Measurements from ENCODE around the gene ANGEL1.
A peak's percentile ranks its signal among the peaks of the same experiment; 100 is the strongest.

The ANGEL1 gene

GRCh38 chr14:76820700-76821099 is 8.0 kb upstream of the ANGEL1 start:
- no peak for DNase-seq

DNA sequence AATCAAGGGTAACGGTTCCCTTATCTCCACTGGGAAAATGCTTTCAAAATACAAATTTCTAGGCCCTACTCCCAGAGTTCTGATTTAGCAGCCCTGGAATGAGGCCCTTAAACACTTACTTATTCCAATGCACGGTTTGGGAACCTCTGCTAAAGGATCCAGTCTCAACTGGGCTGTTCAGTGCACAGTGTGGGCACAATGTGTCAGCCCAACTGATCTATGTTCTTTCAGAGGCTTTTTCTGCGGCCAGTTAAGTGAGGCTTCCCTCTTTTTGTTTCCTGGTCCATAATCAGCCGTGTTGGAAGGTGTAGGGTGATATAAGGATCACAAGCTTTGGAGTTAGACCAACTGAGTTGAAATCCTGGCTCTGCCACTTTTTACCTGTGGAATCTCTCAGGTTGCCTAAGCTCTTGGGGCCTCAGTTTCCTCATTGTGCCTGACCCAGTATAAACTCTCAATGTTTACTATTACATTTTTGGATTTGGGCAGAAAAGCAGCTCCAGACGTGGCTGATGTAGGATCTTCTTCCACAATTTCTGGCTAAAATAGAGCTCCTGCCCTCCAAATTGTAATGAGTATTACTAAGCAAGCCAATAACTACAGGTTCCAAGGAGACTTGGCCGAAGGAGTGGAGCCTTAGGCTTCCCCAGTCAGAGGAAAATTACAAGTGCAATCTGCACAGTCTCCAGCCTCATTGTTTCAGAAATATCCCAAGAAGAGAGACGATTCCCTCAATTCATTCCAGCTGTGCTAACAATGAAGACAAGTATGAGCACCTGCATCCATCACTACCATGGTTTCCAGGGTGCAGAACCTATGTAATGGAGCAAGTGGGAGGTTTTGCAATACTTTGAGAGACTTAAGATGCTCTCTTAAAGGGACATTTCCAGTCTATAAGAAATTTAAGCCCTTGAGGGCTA is 2.3 kb upstream of the ANGEL1 start:
- no peak for DNase-seq

GRCh38 chr14:76812093-76812421 is 625 bp downstream of the ANGEL1 start:
- DNase-seq: peak; percentile 22

- no peak for DNase-seq
Observed at GRCh38 chr14:76811561-76811960, 1.1 kb downstream of the ANGEL1 start.

- peak; percentile 45 for DNase-seq
Observed at GRCh38 chr14:76810953-76811400, 1.7 kb downstream of the ANGEL1 start.

DNA sequence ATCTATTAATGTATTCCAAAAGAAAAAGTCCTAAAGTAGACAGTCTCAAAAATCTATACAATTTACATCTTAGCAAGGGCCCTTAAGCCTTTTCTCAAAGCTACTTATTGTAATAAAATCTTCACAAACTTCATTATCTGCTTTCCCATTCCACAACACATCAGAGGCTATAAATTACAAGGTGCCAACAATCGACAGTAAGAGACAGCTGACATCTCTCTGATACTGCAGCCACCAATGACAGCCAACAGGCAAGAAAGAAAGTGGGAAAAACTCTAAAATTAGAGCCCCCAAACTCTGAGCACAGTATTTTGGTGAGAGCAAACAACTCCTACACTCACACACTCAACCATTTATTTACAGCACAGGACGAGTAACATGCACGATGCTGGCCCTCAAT is 2.2 kb downstream of the ANGEL1 start:
- no peak for DNase-seq

- DNase-seq: no peak
Observed at GRCh38 chr14:76808990-76809389, 3.7 kb downstream of the ANGEL1 start.

- DNase-seq: no peak
Observed at GRCh38 chr14:76808011-76808410, 4.7 kb downstream of the ANGEL1 start.

DNA sequence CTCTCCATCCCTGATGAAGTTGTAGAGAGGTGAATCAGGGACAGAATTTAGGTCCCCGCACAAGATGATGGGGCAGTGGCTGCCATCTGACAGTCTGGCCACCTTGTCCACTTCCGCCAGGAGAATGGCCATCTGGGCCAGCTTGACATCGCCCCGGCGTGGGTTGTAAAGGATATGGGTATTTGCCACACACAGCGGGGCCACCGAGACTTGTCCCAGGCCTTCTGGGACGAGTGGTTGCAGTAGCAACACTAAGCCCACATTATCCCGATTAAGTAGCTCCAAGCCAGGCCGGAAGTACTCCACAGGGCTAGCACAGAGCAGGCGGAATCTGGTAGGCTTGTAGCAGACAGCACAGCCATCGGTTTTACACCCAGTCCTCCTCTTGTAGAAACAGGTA is 6.2 kb downstream of the ANGEL1 start:
- DNase-seq: no peak

- no peak for DNase-seq
Observed at GRCh38 chr14:76793956-76794355, 18.7 kb downstream of the ANGEL1 start.

DNA sequence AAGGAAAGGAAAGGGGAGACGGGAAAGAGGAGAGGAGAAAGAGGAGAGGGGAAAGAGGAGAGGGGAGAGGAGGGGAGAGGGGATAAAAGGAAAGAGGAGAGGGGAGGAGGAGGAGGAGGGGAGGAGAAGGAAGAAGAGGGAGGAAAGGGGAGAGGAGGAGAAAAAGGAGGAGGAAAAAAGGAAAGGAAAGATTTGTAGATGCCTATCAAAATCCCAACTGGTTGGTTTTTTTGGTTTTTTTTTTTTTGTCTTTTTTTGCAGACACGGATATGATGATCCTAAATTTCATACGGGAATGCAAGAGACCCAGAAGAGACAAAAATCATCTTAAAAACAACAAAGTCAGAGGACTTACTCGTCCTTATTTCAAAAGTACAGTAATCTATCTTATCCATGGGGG is 19.4 kb downstream of the ANGEL1 start:
- no peak for DNase-seq

- no peak for DNase-seq
Observed at GRCh38 chr14:76792422-76792821, 20.3 kb downstream of the ANGEL1 start.

- no peak for DNase-seq
Observed at GRCh38 chr14:76786601-76787000, 26.1 kb downstream of the ANGEL1 start.

- DNase-seq: peak; percentile 73
Observed at GRCh38 chr14:76784881-76785280, 27.8 kb downstream of the ANGEL1 start.

GRCh38 chr14:76784266-76784874 is 28.3 kb downstream of the ANGEL1 start:
- no peak for DNase-seq

DNA sequence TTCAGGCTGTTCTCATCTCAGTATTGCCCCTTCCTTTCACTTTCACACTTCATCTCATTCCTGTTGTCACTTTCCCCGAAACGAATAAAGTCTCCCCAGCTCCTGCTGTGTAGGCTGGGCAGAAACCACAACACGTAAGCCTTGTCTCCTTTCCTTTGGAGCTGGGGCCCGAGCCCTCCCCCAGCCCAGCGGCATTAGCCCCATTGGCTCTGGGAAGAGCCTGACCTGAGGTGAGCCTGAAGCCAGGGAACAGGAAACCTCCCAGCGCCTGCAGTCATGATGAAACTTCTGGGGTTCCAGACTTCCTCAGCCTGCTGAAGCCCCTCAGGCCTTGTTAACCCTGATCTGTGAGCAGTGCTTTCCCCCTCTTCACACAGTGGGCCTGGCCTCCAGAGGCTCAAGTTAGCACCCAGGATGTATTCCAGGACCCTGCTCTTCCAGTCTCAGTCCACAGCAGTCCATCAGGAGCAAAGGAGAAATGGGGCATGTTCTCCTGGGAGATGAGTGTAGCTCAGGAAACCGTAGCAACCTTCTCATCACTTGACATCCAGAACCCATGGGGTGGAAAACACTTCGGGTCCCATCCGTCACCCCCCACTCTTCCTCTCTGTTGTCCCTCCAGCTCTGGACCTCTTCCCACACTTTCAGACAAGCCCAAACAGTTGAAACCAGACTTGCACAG is 29.7 kb downstream of the ANGEL1 start:
- DNase-seq: no peak

DNA sequence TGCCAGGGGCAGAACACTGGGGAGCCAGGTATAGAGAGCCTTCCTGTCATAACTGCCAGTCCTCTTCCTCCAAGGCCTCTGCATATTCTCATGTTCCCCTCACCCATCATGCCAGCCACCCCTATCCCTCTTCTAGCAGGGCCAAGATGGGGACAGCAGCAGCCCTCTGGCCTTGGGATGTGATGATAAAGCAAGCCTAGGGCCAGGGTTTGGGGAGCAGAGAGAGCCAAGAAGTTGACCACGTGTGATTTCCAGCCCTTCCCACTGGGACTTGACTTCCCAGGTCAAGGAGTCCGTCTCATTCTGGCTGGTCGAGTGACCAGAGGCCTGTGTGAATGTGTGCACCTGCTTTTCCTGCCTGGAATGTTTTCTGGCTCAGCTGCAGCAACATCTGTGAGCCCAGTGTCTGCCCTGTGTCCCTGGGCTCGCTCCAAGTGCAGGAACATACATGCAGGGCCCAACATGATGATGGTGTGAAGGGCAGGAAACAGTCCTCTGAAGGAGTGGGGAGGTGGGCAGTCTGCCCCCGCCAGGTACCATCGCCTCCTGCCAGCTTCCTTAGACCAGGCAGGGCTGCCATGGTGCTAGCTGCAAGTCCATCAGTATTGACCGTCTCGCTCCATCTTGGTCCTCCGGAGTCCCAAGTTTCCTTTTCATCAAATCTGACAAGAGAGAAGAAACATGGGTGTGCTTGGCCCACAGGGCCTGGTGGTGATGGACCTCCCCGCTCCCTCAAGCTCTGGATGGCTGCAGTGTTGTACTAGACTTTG is 30.4 kb downstream of the ANGEL1 start:
- DNase-seq: no peak

- DNase-seq: no peak
Observed at GRCh38 chr14:76781648-76782051, 31.0 kb downstream of the ANGEL1 start.

DNA sequence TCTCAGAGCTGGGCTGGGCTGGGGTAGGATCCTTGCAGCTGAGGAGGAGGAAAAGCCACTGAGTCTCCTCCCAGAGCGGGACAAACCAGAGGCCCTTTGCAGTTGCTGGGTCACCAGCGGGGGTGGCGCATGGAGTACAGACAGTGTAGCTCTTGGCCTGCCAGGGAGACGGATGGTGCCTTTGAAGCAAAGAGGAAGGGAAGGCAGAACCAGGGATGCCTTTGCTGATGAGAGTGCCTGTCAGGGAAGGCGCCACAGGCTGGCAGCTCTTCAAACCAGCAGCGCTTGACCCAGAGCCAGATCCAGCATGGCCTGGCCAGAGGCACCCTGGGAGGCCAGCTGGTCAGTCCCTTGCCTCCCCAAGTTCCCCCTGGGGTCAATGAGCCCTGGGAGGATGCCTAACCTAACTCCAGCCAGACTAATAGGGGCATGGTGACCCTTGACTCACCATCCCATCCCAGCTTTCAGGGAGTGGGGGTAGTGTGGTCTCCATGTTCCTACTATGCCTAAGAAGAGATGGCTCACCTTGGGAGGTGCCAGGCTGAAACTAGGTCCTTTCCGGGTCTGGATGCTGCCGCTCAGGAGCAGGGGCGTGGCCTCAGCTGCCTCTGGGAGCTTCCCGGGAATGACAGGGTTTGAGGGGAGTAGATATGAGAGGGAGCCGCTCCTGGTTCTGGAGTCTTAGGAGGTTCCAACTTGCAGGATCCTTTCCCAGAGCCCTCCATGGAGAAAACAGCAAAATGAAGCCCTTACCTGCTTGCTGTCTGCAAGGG is 31.6 kb downstream of the ANGEL1 start:
- DNase-seq: no peak

DNA sequence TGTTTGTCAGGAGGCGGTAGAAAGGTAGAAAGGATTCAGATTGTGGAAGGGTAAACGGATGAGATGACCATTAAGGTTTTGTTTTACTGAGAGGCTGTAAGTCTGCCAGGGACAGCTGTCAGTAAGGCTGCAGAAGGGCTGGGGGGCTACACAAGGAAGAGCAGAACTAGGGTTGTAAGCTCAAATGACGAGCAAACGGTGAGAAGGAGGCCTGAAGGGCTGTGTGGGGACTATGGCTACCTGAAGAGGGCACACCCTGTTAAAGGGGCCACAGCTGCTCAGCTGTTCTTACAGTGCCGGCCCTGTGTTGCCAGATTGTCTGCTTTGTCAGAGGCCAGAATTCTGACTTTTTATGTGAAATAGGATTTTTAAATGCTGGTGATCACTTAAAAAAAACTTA is 32.3 kb downstream of the ANGEL1 start:
- DNase-seq: no peak

DNA sequence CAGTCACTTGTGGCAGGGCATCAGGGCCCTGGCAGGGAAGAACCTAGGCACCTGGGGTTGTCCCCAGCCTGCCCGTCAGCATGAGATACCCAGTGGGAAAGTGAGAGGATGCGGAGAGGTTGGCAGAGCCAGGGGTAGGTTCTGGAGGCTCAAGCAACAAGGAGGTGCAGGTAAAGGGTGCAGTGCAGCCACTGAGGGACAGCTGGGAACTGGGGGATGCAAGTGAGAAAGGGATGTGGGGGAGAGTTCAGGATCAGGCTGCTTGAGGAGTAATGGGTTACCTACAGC is 32.7 kb downstream of the ANGEL1 start:
- DNase-seq: no peak

- no peak for DNase-seq
Observed at GRCh38 chr14:76779221-76780057, 33.2 kb downstream of the ANGEL1 start.

All from NCI-H510A treated with DMSO at 0.1 percent for 48 hours (cell line).